HG03039 (cell line): ENCODE measurements around the gene COL4A4.

Experiments
- ATAC-seq: cut with Tn5 transposase; IDR thresholded peaks from one replicate; pipeline ENCODE4 v1.9.1; 2021; ENCODE audit warnings: mild to moderate bottlenecking, moderate library complexity; ENCODE audit not compliant: unreplicated experiment

Gene COL4A4

DNA sequence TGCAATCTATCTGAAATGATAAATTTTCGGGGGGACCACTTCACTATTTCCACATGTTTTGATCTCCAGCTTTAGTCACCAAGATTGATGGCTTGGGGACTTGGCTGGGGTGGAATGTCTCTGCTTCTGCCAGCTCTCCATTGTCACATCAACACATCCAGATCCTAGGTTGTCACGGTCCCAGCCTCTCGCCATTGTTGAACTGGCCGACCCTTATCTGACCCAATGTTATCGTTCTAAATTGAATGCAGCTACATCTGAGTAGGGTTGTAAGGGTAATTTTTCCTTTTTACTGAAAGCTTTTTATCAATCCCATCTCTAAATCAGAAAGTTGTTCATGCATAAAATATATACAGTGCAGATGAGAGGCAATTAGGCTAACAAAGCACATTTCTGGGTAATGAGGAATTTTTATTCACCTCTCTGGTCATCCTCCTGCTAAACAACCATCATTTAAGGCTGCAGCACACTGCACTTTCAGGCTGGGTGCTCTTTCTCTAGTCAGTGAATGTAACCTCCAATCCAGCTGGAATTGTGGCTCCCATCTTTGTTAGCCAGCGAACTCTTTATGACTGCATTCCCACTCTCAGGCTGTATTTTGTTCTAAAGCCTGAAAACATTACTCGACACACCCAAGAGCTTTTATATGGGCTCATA lies 128.2 kb downstream of the COL4A4 start:
- ATAC-seq = no peak

DNA sequence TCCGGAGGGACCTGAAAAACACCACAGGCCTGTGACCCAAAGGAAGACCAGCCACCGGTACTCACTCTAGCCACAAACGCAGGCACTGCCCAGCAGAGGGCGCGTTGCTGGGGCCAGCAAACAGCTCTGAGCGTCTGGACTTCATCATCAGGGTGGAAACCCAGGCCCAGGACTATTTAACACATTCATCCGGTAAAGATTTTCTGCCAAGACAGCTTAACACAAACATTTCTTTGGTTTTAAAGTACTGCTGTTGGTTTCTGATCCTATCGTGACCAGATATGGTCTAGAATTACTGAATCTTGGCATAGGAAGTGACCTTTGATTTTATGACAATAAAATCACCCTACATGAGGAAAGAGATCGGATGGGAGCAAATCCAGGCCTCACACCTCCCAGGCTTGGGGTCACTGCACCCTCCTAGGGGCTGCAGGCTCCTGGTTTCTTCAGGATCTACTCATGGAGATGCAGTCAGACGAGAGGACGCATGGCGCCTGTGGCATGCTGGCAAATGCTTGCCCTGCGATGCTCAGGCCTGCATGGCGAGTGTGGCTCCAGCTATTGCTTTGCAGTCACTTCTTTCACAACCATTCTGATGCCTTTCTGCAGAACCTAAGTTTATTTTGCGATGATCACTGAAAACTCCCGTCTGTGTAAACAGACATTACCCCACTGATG lies 130.4 kb downstream of the COL4A4 start:
- no peak for ATAC-seq

DNA sequence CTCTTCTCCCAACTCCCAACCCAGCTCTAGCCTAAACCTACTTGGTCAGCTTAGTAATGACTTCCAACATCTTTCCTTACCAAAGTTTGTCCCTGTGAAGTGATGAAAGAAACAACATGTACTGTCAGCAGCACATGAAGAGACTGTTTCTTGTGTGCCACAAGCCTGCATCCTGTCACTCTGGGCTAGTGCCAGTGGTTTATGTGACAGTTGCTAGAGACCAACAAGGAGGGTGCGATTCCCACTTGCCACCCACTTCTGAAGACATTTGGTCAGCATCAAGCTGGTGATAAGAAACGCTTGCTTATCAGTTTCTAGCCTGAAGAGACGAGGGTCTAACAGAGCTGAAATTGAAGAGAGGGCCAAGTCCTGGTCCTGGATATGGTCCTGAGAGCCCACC lies 132.6 kb downstream of the COL4A4 start:
- ATAC-seq = no peak

DNA sequence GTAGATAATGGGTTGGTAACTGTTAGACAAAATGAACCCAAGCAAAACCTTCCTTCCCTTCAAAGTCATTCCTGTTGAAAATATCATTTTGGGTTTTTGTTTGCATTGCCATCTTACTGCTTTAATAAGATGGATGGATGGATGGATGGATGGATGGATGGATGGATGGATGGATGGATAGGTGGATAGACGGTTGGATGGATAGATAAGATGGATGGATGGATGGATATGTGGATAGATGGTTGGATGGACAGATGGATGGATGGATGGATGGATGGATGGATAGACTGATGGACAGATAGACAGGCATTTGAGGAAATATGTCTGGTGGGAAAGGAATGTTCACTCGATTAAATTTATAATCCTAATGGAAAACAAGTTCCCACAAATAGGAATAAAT lies 133.2 kb downstream of the COL4A4 start:
- no peak for ATAC-seq

DNA sequence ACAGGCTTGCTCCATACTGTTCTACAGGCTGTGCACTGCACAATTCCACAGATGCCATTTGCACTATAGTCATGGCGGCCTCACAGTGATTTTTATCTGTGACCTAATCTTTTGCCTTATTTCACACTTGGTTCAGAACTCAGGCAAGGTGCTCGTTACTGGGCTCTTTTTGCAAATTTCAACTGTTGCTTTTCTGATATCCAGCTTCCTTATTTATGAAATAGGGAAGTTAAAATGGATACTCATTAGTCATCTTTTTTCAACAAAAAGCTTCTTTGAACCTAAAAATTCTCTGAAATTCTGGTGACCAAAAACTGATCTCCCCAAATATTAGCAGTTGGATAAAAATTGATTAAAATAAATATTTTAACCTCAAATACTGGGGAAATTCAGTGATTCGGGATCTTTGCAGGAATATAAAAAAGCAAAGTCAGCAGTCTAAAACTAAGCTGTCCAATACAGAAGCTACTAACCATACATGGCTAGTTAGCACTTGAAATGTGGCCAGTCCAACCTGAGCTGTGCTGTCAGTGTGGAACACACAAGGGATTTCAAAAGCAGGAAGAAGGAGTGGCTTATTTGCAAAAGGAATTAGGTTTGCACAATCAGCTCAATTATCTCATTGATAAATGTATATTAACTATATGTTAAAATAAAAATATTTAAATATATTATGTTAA lies 134.4 kb downstream of the COL4A4 start:
- no peak for ATAC-seq

DNA sequence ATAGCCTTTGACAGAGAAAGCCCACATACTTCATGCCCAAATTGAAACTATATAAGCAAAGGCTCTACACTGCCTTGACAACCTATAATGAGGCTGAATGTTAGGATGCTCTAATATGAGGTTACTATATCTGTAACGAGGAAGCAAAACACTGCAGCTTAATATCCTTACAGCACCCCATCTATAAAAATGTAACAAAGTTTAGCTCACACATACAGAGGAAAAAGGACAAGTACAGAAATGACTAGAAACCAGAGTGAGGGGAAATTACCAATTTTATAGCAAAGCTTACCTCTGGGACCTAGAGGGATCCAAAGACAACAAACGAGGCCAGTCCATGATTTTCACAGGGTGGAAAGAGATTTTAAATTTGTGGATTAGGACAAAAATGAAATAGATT lies 138.5 kb downstream of the COL4A4 start:
- peak; percentile 74 for ATAC-seq

DNA sequence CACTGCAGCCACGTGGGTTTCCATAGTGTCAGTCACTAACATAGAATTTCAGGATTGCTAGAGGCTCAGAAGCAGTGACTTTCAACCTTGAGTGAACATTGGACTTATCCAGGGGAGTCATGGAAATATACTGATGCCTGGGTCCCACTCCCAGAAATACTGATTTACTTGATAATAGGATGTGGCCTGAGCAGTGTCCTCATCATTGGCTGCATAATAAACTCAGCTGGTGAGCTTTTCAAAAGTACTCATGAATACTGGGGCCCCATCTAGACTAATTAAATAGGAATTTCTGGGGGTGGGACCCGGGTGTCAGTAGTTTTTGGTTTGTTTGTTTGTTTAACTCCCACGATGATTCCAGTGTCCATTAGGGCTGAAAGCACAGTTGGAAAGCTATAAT lies 141.4 kb downstream of the COL4A4 start:
- no peak for ATAC-seq

DNA sequence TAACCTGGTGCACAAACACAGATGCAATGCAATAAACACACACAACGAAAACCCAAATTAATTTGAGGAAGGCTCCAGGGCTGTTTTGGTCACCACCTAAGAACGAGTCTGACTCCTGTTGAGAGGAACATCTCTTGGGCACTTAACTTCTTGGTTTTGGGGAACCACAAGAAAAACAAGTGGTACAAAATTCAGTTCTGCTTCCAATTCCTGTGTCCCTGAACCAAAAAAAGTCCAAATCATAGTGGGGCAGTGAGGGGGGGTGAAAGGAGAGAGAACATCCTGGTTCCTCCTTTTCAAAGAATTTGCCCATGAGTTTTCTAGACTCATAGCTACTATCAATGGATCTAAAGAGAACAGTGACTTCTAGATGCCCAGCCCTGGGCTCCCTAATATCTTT lies 143.6 kb downstream of the COL4A4 start:
- ATAC-seq = no peak

DNA sequence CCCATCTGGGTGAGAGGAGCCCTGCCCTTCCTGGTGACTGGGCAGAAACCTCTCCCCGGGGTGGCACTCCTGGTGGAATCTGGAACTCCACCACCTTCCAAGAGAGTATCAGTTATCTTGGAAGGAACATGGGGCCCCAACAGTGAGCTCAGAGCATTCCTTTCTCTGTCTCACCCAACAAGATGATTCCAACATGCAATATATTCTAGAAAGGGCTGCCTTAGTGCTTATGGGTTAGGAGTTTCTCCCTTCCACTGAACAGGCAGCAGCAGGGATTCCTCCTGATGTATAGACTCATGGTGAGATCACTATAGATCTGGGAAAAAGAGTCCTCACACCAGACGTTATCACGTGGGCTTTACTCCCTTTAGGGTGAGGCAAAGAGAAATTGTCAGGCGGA lies 147.1 kb downstream of the COL4A4 start:
- ATAC-seq = no peak

DNA sequence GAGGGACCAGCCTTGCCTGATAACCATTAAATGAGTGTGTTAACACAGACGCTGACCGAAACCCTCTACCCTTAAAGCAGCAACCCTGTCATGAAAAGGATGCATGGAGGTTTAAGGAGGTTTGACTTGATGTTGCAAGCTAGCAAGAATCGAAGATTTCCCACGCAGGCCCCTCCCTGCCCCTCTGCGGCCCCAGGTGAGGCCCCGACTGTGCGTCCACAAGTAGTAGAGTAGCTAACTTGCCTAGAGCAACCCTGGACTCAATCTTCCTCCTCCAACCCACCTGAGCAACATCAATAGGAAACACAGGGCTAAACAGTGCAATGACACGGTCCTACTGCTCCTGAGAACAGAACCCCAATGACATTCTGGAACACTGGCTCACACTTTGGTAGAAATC lies 150.1 kb downstream of the COL4A4 start:
- no peak for ATAC-seq

DNA sequence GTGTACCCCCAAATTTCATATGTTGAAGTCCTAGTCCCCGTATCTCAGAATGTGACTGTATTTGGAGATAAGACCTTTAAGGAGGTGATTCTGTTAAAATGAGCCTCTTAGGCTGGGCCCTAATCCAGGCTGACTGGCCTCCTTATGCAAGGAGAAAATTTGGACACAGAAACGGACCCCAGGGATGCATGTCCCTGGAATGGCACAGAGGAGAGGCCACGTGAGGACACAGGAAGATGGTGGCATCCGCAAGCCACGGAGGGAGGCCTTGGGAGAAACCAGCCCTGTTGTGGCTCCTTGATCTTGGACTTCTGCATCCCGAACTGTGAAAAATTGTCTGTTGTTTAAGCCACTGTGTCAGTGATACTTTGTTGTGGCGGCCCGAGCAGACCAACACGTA lies 150.7 kb downstream of the COL4A4 start:
- no peak for ATAC-seq

DNA sequence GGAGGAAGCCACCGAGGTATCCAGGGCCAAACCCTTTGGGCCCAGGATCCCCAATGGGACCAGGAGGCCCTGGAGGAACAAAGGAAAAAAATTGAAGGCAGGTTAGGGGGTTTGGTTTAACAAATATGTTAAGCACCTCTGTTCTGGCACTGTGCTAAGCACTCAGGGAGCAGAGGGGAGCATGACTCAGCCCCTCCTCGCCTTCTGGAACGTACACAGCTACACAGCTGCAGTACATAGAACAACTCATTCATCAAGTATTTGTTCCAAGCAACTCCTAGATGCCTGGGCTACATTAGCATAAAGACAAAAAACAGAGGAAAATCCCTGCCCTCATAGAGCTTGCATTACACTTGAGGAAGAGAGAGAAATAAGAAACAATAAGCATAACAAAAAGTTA lies 153.6 kb downstream of the COL4A4 start:
- no peak for ATAC-seq

DNA sequence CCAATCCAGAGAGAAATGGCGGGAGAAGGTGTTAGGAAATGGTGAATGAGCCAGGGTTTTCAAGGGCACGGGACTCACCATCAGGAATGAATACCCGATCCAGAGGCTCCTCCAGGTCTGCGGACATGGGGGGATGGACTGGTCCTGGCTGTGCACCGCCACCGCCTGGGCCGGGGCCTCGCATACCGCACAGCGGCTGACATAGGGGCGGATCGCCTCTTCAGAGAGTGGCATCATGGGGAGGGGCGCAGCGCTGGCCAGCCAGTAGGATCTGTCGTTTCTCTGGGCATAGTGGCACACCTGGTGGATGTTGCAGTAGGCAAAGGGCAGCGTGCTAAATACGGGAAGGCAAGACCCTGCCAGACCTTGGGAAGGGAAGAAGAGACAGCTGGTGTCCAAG lies 156.1 kb downstream of the COL4A4 start:
- no peak for ATAC-seq

DNA sequence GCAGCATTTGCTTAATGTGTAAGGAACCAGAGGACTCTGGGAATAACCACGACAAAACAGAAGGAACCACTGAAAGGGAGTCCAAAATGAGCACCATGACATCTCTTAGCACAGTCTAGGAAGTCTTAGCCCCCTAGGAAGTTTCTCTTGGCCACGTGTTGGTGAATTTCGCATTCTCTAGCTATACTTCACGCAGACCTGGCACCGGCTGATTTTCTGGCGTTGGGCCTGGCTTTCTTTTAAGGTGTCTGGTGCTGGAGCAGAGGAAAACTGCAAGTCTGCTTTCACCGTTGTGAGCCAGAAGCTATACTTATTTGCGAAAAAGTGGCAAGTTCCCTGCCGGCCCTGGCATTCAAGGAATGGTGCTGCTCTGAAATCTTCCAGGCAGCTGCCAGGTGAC lies 156.9 kb downstream of the COL4A4 start:
- ATAC-seq = no peak

DNA sequence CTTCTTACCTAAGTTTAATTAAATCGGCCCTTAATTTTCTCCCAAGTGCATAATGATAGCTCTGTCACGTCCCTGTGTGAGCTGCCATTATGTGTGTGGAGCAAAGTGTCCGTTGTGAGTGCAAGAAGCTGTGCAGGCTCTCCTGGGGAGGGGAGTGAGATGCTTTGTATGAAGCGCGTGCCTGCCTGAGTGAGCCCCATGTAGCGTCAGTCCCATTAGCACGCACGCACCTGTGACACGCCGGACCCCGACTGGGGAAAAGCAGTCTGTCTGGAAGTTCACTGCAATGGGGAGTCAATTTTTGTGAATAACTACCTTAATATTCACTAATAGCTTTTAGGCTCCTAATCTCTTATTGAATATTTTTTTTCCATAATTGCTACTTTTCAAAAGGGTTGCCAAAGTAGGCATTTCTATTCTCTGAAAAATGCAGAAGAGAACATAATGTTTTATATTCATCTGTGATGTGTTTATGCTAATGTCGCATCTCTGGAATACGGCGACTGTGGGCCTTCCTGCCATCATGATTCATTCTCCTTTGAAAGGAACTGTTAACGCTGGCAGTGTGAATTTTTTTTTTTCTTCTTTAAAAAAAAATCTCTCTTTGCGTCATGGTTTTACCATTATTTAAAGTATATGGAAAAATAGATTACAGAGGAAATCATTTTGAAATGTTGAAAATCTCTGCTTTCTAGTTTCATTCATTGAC lies 157.7 kb downstream of the COL4A4 start:
- ATAC-seq = no peak

DNA sequence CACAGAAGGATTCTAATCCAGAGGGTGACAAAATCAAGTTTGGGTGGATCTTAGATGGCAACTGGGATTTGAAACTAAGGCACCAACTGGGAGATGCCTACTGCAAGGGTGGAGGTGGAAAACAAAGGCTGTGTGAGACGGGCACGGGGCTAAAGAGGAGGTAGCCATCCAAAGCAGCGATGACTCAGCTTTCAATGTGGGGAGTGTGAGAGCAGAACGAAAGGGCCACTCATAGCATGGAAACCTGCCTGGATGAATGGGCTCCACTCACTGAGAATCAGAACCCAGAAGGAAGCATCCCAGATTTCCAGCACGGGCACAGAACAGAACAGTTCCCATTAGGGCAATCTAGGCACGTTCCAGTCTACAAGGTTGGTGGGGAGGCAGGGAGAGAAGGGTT lies 159.5 kb downstream of the COL4A4 start:
- ATAC-seq = no peak

DNA sequence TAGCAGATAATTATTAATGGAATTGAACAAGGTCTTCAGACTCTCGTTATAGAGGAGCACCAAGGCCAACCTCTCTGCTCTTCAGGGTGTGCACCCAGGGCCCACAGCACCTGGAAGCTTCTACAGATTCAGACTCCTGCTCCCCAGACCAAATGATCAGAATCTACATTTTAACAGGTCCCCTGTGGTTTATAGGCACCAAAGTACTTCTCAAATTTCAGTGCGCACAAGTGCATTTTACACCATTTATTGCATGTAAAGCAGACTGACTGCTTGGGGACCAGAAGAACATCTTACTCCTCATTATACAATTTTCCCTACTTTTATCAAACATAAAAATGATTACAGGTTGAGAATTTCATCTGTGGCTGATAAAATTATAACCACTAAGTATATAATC lies 163.9 kb downstream of the COL4A4 start:
- no peak for ATAC-seq

DNA sequence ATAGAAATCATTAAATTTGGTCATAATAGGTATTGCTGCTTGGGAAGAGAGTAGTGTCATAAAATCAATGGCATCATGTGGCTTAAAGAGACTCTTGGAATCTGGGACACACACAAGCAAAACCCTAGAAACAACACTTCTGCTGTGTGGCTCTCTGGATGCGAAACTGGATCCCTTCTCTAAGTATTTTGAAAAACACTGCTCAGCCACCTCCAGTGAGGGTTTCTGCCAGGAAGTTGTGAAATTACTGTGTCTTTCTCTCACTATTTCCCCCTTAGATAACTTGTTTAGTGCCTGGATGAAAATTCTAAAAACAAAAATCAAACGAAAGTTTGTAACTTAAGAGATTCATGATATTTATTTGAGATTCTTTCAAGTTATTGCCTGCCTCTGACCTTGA lies 164.3 kb downstream of the COL4A4 start:
- ATAC-seq = no peak

DNA sequence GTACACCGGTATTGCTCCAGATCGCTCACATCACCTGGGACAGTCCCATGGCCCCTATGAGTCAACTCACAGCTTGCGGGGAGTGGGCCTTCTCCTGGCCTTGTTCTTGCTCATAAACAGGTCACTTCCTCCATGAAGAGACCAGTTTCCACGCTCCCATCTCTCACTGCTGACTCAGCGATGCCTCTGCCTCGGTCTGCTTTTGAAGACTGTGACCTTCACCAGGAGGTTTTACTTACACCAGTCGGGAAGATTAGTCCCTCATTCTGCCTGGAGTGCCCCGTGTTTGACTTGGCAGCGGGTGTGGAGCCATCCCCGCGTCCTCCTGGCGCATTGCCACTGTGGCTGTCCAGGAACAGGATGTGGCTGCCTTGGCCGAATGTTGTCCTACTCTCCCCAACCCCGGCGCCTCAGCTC lies 168.4 kb downstream of the COL4A4 start:
- no peak for ATAC-seq

DNA sequence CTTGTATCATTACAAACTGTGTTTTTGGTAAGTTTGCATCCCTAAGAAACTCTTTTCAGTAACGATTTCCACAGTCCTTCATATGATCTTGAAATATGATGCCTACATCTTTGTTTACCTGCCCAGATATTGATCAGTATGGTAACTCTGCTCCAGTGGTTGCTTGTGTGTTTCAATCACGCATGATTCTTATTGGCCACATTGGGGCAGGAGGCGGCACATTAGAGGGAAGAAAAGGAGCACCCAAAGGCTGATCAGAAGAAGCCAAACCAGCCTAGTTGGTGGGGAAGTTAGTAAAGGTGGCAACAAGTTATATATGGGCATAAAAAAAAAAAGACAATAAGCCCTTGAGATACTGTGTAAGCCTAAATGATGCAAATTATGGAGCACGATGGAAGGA lies 169.2 kb downstream of the COL4A4 start:
- no peak for ATAC-seq

DNA sequence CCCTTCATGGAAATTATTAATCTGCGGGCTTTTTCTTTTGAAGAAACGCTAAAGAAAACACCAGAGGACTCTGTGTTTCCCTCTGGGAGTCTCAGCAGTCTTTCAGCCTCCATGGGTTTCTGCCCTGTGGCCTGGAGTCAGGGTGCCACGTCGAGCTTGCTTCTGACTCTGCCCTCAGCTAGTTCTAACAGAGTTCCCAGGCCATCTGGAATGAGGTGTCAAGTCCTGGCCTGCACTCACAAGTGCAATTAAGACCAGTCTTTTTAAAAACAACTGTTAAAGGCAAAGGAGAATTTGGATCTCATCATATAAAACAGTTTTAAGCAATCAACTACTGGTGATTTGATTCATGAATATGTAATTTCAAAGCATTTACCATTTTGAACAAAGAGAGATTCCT lies 170.8 kb downstream of the COL4A4 start:
- ATAC-seq = no peak

DNA sequence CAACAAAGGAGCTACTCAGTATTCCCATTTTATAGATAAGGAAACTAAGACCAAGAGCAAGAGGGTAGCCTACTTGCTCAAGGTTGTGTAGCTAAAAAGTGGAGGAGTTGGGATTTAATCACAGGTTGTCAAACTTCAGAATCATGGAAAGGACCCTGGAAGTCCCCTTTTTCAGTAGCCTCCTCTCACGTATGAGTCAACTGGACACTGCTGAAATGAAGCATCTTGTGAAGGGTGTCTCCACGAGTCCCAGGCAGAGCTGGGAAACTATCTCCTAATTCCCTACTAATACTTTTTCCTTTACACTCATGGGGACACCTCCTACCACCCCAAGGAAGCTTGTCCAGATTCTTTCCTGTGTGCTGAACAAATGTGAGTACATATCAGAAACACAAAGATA lies 172.3 kb downstream of the COL4A4 start:
- no peak for ATAC-seq
